OCI-LY7 (cell line): ENCODE measurements around the gene FBXO9.

Source experiments
- EZH2phosphoT487 ChIP-seq: fragments of 200-600 bp; sonication (generic); IDR thresholded peaks from 2 replicates; pipeline ENCODE4 v1.6.1; 2018; ENCODE audit warnings: low read depth, borderline replicate concordance, mild to moderate bottlenecking, mixed run types, antibody characterized with exemption, low read length, moderate library complexity, mixed read lengths
- TF ChIP-seq, protein P1 (sequence below): fragments of 200-600 bp; sonication (generic); conservative IDR thresholded peaks from 2 replicates; pipeline ENCODE4 v1.5.1; 2014; ENCODE audit warnings: mild to moderate bottlenecking, antibody characterized with exemption, low read length, moderate library complexity, mixed read lengths

GRCh38 chr6:53103993-53104675 is 38.9 kb downstream of the FBXO9 start:
- TF ChIP-seq, protein P1, sequence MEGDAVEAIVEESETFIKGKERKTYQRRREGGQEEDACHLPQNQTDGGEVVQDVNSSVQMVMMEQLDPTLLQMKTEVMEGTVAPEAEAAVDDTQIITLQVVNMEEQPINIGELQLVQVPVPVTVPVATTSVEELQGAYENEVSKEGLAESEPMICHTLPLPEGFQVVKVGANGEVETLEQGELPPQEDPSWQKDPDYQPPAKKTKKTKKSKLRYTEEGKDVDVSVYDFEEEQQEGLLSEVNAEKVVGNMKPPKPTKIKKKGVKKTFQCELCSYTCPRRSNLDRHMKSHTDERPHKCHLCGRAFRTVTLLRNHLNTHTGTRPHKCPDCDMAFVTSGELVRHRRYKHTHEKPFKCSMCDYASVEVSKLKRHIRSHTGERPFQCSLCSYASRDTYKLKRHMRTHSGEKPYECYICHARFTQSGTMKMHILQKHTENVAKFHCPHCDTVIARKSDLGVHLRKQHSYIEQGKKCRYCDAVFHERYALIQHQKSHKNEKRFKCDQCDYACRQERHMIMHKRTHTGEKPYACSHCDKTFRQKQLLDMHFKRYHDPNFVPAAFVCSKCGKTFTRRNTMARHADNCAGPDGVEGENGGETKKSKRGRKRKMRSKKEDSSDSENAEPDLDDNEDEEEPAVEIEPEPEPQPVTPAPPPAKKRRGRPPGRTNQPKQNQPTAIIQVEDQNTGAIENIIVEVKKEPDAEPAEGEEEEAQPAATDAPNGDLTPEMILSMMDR, result peak; percentile 65
- TF ChIP-seq EZH2phosphoT487, result no peak
